NT2/D1 (cell line): ENCODE results near the gene NPIPA3.
"Not testable (repeated sequence)": the region's sequence is repeated elsewhere in the genome, so short reads cannot be mapped to it uniquely, and the experiment has no call there.

Source experiments
- SUZ12 ChIP-seq: IDR thresholded peaks from 2 replicates; pipeline ENCODE4 v1.6.1; 2011; ENCODE audit not compliant: insufficient read length, insufficient read depth; ENCODE audit errors: extremely low read depth
- YY1 ChIP-seq: IDR thresholded peaks from 2 replicates; pipeline ENCODE4 v1.6.1; 2011; ENCODE audit not compliant: insufficient read length, insufficient read depth
- ZNF274 ChIP-seq: IDR thresholded peaks from 2 replicates; pipeline ENCODE4 v1.6.1; 2011; ENCODE audit warnings: mild to moderate bottlenecking, low read depth, low read length

DNA sequence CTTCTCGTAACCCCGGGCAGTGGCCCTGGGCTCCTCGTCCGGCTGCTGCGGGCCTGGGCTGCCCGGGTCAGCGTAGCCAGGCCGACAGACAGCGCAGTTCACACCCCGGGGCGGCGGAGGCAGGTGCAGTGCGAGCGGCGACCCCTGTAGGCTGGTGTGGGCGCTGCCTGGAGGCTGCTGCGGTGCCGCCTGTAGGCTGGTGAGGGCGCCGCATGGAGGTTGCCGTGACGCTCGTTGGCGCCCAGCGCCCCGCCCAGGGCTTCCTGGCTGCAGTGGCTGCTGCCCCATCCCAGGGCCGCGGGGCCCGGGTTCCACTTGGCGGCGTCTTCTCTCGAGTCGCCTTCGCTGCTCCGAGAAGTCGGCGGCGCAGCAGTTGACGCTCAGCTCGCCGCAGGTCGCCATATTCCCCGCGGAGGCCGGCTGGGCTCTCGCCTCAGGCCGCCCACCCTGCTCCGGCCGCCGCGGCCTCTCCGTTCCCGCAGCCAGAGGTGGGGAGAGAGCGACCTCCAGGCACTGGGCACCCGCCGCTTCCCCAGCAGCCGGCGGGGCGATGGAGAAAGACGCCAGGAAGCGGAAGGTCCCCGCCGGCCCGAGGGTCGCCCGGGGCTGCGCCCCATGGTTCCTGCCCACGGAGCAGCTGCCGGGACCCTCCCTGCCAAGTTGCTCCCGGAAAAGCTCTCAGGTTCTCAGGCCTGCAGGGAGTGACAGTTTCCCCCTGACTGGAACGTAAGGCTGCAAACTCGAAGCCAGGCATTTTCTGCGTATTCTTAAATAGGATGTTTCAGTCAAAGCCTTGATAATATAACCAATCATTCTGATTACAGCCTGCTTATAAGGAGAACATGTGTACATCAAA, at the start of gene NPIPA3:
- TF ChIP-seq SUZ12, ZNF274, YY1: not testable (repeated sequence)
